Epidermal melanocyte (primary cell): ENCODE measurements around the gene ABCC4.
"Not testable (repeated sequence)": the region's sequence is repeated elsewhere in the genome, so short reads cannot be mapped to it uniquely, and the experiment has no call there.

ENCODE experiments used
- DNase-seq: peaks from one replicate; pipeline ENCODE4 v3.0.0; 2011; ENCODE audit warnings: low spot score; ENCODE audit not compliant: insufficient read length

Gene ABCC4

GRCh38 chr13:95298169-95298965, 2.9 kb downstream of the ABCC4 start:
- no peak for DNase-seq

- DNase-seq: no peak
These were observed 4.8 kb downstream of the ABCC4 start for GRCh38 chr13:95296326-95296925.

- DNase-seq: no peak
These were observed 6.2 kb downstream of the ABCC4 start for GRCh38 chr13:95295026-95295425.

- DNase-seq: no peak
These were observed 8.6 kb downstream of the ABCC4 start for GRCh38 chr13:95292622-95293021.

GRCh38 chr13:95289901-95290300, 11.3 kb downstream of the ABCC4 start:
- DNase-seq: not testable (repeated sequence)

GRCh38 chr13:95289020-95289444, 12.2 kb downstream of the ABCC4 start:
- no peak for DNase-seq

GRCh38 chr13:95284436-95284835, 16.8 kb downstream of the ABCC4 start:
- no peak for DNase-seq

- no peak for DNase-seq
These were observed 22.2 kb downstream of the ABCC4 start for GRCh38 chr13:95279016-95279415.

GRCh38 chr13:95276037-95276505, 25.2 kb downstream of the ABCC4 start:
- DNase-seq: no peak

GRCh38 chr13:95275322-95276036, 25.8 kb downstream of the ABCC4 start:
- no peak for DNase-seq

- DNase-seq: not testable (repeated sequence)
These were observed 27.6 kb downstream of the ABCC4 start for GRCh38 chr13:95273592-95274132.

- not testable (repeated sequence) for DNase-seq
These were observed 29.2 kb downstream of the ABCC4 start for GRCh38 chr13:95272076-95272475.

- DNase-seq: no peak
These were observed 31.5 kb downstream of the ABCC4 start for GRCh38 chr13:95269756-95270155.

GRCh38 chr13:95268343-95269065, 32.7 kb downstream of the ABCC4 start:
- DNase-seq: not testable (repeated sequence)

- DNase-seq: peak; percentile 20
These were observed 33.4 kb downstream of the ABCC4 start for GRCh38 chr13:95267662-95268342.

GRCh38 chr13:95264225-95264624, 37.0 kb downstream of the ABCC4 start:
- DNase-seq: no peak

- DNase-seq: no peak
These were observed 38.3 kb downstream of the ABCC4 start for GRCh38 chr13:95262837-95263384.

- DNase-seq: no peak
These were observed 39.3 kb downstream of the ABCC4 start for GRCh38 chr13:95261956-95262355.

- no peak for DNase-seq
These were observed 41.2 kb downstream of the ABCC4 start for GRCh38 chr13:95260031-95260525.

- DNase-seq: no peak
These were observed 42.5 kb downstream of the ABCC4 start for GRCh38 chr13:95258619-95259194.
